ENCODE results near the gene CDC42BPA.

GRCh38 chr1:226991920-226992319, 326.4 kb downstream of the CDC42BPA start:
- no peak for TF ChIP-seq CTCF (optimal IDR thresholded peaks at IDR 0.05 in 1 of 3, IDR thresholded peaks at IDR 0.05 in 1 of 3, conservative IDR thresholded peaks at IDR 0.05 in 1 of 3; ENCODE audit: extremely low read depth in 1 of 3, insufficient read depth in 2 of 3, low read length in 3 of 3)
- TF ChIP-seq EZH2 (IDR thresholded peaks at IDR 0.05; ENCODE audit: low read length) = no peak
